ENCODE data around the gene PTGDR. TPM values are rescaled to one million over a fixed set of nuclear protein-coding genes. Genes with fewer than 3 reads are reported as not detected.

The PTGDR gene
- total RNA-seq, 4 donors from 2014 or later, result 0.74 to 2.1 (median 1.6) TPM

DNA sequence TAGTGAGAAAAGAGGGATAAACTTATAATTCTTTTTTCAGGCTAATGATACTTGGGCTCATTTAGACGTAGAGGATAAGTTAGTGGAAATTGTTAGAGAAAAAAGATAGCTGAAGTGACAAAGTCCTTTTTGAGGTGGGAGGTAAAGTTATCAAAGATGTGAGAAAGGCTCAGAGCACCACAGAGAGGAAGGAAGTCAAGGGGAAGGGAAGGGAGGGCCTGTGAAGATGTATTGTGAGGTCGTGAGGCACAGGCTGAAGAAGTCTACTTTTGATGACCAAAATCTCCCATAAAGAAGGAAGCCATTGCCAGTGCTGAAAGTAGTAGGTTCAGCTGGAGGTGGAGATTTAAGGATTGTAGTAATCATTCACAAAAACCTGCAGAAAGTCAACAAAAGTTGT, 19.4 kb upstream of the PTGDR start:
- ATAC-seq (ENCODE audit: low FRiP score), result no peak
- DNase-seq (ENCODE audit: low spot score), result no peak
- TF ChIP-seq, protein P1, sequence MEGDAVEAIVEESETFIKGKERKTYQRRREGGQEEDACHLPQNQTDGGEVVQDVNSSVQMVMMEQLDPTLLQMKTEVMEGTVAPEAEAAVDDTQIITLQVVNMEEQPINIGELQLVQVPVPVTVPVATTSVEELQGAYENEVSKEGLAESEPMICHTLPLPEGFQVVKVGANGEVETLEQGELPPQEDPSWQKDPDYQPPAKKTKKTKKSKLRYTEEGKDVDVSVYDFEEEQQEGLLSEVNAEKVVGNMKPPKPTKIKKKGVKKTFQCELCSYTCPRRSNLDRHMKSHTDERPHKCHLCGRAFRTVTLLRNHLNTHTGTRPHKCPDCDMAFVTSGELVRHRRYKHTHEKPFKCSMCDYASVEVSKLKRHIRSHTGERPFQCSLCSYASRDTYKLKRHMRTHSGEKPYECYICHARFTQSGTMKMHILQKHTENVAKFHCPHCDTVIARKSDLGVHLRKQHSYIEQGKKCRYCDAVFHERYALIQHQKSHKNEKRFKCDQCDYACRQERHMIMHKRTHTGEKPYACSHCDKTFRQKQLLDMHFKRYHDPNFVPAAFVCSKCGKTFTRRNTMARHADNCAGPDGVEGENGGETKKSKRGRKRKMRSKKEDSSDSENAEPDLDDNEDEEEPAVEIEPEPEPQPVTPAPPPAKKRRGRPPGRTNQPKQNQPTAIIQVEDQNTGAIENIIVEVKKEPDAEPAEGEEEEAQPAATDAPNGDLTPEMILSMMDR (IDR thresholded peaks at IDR 0.05), result no peak

DNA sequence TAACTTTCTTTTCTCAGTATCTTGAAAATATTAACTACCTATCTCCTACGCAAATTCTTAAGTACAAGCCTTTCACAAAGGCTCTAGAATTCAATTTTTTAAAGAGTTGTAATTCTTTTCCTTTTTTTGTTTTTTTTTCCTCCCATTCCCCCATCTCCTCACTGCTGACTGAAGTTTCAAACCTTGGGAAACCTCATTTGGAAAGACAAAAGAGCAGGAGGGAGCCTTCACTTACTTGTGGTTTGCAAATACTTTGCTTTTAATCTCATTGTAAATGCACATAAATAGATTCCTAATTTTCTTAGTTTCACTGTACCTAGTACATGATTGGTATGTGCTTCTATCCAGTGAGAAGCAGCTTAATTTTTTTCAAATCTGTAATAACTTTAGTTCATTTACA, 15.8 kb upstream of the PTGDR start:
- no peak for ATAC-seq (ENCODE audit: low FRiP score)

DNA sequence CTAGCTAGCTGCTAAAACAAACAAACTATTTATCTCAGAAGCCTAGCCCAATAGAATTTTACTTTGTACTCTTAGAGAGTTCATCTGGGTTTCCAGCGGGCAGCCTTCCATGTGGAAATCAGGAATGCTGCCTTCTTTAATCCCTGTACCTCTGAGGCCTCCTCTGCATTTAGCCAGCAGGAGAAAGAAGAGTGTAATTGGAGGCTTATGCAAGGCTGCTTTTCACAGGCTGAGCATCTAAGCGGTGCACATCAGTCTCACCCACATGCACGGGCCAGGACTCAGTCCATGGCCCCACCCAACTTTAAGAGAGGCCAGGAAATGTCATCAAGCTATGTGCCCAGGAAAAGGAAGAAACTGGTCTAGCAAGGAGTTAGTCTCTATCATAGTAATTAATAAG, 14.0 kb upstream of the PTGDR start:
- TF ChIP-seq, protein P1 (IDR thresholded peaks at IDR 0.05), result no peak
- peak; percentile 44 for ATAC-seq (ENCODE audit: low FRiP score)
- no peak for DNase-seq (ENCODE audit: low spot score)

More for the DNA sequence above, 15.8 kb upstream of the PTGDR start:
- TF ChIP-seq, protein P1 (IDR thresholded peaks at IDR 0.05), result no peak
- no peak for DNase-seq (ENCODE audit: low spot score)

DNA sequence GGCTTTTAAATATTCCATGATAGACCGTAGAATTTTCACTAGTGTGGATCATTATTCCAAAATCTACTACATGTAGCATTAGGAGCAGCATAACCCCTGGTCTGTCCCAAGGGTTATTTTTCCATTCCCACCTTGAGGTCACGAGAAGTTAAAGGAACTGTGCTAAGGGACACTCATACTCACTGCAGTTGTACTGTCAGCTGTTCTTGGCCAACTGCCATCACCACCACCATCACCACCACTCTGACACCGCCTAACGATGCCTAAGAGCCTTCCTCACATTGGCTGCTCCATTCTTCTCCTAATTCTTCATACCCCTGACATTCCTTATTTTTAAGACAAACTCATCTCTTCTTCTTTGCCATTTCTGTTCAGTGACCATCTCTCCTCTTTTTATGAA, 13.4 kb upstream of the PTGDR start:
- no peak for ATAC-seq (ENCODE audit: low FRiP score)
- no peak for DNase-seq (ENCODE audit: low spot score)

DNA sequence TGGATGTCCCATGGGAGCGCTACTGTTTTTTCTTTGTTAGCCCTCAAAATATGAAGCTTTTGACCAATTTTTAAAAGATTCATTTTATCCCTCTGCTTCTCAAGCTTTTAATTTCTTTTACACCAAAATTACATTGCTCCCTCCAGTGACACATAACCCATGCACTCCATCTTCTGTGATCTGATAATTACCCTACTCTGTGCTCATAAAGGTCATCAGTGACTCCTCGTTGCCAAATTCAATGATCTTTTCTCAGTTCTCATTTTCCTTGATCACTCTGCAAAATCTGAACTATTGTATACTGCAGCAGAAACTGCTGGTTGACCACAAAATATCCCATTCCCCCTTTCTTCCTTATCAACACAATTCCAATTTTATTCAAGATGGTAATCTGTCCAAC, 8.7 kb upstream of the PTGDR start:
- ATAC-seq (ENCODE audit: low FRiP score) (no peak), DNase-seq (ENCODE audit: low spot score) (no peak)
- TF ChIP-seq, protein P1 (IDR thresholded peaks at IDR 0.05), result no peak

More for the DNA sequence above, 13.4 kb upstream of the PTGDR start:
- TF ChIP-seq, protein P1 (IDR thresholded peaks at IDR 0.05), result no peak

DNA sequence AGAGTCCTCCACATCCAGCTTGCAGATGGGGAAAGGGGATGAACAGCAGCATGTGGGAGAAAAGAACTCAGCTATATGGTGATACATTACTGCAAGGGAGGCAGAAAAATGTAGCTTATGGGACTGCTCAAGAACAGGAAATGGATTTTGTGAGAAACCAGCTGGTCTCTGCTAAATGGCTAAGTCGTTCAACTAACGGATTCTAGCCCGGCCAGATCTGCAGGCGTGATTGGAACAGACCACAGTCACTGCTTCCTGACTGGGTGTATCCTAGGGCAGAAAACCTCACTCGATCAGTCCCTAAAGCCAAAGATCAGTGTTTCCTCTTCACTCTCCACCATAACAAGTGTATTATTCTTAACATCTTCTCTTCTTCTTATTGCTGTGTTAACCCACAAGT, 8.1 kb upstream of the PTGDR start:
- no peak for ATAC-seq (ENCODE audit: low FRiP score)
- TF ChIP-seq, protein P1 (IDR thresholded peaks at IDR 0.05), result no peak

DNA sequence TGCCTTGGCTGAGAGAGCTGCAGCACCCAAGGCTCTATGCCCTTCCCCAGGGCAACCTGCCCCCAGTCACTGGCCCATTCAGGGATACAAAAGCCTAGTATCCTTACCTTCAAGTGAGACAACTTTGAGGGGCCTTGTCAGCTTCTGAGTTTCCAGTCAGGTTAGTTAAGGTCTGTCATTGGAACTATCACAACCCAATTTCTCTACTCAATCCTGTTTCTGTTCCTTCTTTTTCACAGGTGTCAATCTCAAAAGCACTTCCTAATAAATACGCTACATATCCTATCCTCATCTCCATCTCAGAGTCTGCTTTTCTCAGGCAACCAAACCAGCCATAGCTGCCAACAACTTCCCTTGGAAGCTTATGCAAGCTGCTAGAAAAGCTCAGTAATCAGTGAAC, 4.9 kb upstream of the PTGDR start:
- TF ChIP-seq, protein P1 (IDR thresholded peaks at IDR 0.05), result no peak
- ATAC-seq (ENCODE audit: low FRiP score) (no peak), DNase-seq (ENCODE audit: low spot score) (no peak)

More for the DNA sequence above, 8.1 kb upstream of the PTGDR start:
- no peak for DNase-seq (ENCODE audit: low spot score)

Data from omental fat pad (tissue), 4 donors.